AG04450 (cell line): ENCODE results near the gene MEGF6. TPM values are rescaled to one million over a fixed set of nuclear protein-coding genes. Genes with fewer than 3 reads are reported as not detected.

Experiments used
- CTCF ChIA-PET: fragments of 300-600, 350-600 bp; formaldehyde crosslinking; extraction: SDS; loops from one replicate; lab custom pipeline; 2022; ENCODE audit warnings: antibody characterized with exemption, inconsistent platforms; lab: Charles Lee
- POLR2A ChIA-PET: fragments of 350-600 bp; formaldehyde crosslinking; extraction: SDS; loops from one replicate; lab custom pipeline; 2021; ENCODE audit warnings: antibody characterized with exemption, inconsistent platforms; lab: Yijun Ruan, JAX
- DNase-seq: peaks from one replicate; pipeline ENCODE4 v3.0.0-alpha.2; 2011; ENCODE audit warnings: low read depth, low spot score
- H3K27ac ChIP-seq: one replicate; pipeline ENCODE4 v1.5.1; 2012; ENCODE audit warnings: low read depth, low read length, control low read depth
- H3K27me3 ChIP-seq: one replicate; pipeline ENCODE4 v1.6.0; 2012; ENCODE audit warnings: low read length; ENCODE audit not compliant: control insufficient read depth, insufficient read depth
- H3K4me3 ChIP-seq: 2 replicates; pipeline ENCODE4 v1.5.1; 2011; ENCODE audit warnings: mild to moderate bottlenecking, low read depth, low read length, control low read depth
- H3K9me3 ChIP-seq: 2 replicates; pipeline ENCODE4 v1.5.1; 2012; ENCODE audit warnings: low read length; ENCODE audit not compliant: control insufficient read depth, insufficient read depth
- CTCF ChIP-seq: IDR thresholded peaks from 2 replicates; pipeline ENCODE4 v1.5.1; 2011; ENCODE audit warnings: low read depth, low read length, control low read depth, inconsistent platforms
- polyA plus RNA-seq: library from polyadenylated mRNA; depleted of rRNA; stranded (reverse); fragments of >200 nt; gene quantifications from 2 replicates; pipeline ENCODE4 v1.2.3, GENCODE V29; 2011

The MEGF6 gene
- polyA plus RNA-seq, 1 experiment, result 0.45 TPM

DNA sequence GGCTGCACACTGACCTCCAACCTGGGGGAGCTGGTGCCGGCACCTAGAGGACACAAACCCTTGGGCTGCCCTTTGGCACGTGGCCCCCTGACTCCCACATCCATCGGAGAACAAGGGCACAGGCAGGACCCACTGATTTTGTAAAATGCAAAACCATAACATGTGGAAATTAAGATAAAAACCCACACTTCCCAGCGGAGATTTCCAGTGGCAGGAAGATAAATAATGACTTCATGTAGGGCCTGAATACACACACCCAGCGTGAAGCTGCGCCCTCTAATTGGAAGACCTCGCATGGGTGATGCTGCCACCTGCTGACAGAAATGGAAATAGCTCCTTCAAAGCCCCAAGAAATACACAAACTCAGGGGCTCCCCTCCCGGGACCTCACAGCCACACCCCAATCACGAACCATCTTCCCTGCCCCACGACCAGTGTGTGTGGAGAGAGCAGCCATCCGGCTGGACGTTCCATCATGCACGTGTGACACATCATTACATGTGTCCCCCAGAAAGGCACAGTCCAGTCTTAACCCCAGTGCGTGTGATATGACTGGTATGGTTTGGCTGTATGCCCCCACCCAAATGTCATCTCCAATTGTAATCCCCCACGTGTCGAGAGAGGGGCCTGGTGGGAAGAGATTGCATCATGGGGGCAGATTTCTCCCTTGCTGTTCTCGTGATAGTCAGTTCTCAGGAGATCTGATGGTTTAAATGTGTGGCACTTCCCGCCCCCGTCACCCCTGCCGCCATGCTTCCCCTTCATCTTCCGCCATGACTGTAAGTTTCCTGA, 7.8 kb upstream of the MEGF6 start:
- ChIA-PET CTCF (interaction anchor here (0.6 to 6.4 kb wide), 32 partner anchors 10 to 1167 kb away, joined by 3 to 73 read pairs (median 4); partner anchors contain the start of gene WRAP73), POLR2A (interaction anchor here (1.3 kb wide), 1 partner anchor 128 kb away, joined by 5 read pairs; no protein-coding TSS in a partner anchor)
- Histone ChIP-seq H3K9me3 (no peaks in the 10 kb centered on the region; the same call in 1 of the 2 replicates), H3K27me3 (peaks cover 5% of the 10 kb centered on the region), H3K4me3 (no peak overlapping the region), H3K27ac (no peak overlapping the region)
- peak; percentile 58 for DNase-seq
- peak; percentile 89 for TF ChIP-seq CTCF

DNA sequence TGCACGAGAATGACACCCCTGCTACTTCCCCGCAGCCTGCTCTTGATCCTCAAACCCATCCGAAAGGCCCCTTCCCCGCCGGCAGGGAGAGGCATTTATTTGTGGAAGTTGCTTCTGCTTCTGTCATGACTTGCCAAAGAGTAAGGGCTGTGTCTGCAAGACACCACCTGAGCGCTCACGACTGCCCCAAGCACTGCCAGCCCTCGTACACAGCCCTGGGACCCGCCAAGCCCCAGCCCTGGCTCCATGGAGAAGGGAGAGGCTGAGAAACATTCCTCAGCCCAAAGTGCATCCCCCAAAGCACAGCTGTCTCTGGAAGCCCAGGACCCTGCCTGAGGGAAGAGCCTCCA, 7.2 kb upstream of the MEGF6 start:
- no peaks in the 10 kb centered on the region; the same call in 1 of the 2 replicates for H3K9me3 ChIP-seq
- peaks cover 5% of the 10 kb centered on the region for H3K27me3 ChIP-seq
- no peak for DNase-seq
- no peak overlapping the region for H3K27ac ChIP-seq
- CTCF ChIA-PET, result interaction anchor here (0.6 to 6.4 kb wide), 27 partner anchors 10 to 1166 kb away, joined by 3 to 73 read pairs (median 4); partner anchors contain the start of gene WRAP73
- no peak overlapping the region for H3K4me3 ChIP-seq
- POLR2A ChIA-PET, result interaction anchor here (1.3 kb wide), 1 partner anchor 128 kb away, joined by 5 read pairs; no protein-coding TSS in a partner anchor
- TF ChIP-seq CTCF, result no peak

GRCh38 chr1:3617806-3618345, 6.6 kb upstream of the MEGF6 start:
- ChIA-PET CTCF (interaction anchor here (1.0 to 6.4 kb wide), 6 partner anchors 32 to 165 kb away, joined by 3 to 73 read pairs (median 4); partner anchors contain the start of gene WRAP73), POLR2A (no interaction called here)
- H3K27ac ChIP-seq, result no peak overlapping the region
- no peak overlapping the region for H3K4me3 ChIP-seq
- peaks cover 7% of the 10 kb centered on the region for H3K27me3 ChIP-seq
- H3K9me3 ChIP-seq, result no peaks in the 10 kb centered on the region; the same call in 1 of the 2 replicates
- no peak for DNase-seq
- no peak for TF ChIP-seq CTCF

GRCh38 chr1:3616861-3617260, 5.6 kb upstream of the MEGF6 start:
- H3K27ac ChIP-seq, result no peak overlapping the region
- peaks cover 16% of the 10 kb centered on the region for H3K27me3 ChIP-seq
- no peaks in the 10 kb centered on the region; the same call in 1 of the 2 replicates for H3K9me3 ChIP-seq
- no peak for TF ChIP-seq CTCF
- ChIA-PET POLR2A (no interaction called here), CTCF (interaction anchor here (0.6 to 1.5 kb wide), 3 partner anchors 13 to 164 kb away, joined by 3 to 6 read pairs (median 5); no protein-coding TSS in a partner anchor)
- no peak overlapping the region for H3K4me3 ChIP-seq
- DNase-seq, result no peak
